OCI-LY7 (cell line): ENCODE data around the gene FBXL22.

Experiments used
- EZH2phosphoT487 ChIP-seq: fragments of 200-600 bp; sonication (generic); IDR thresholded peaks from 2 replicates; pipeline ENCODE4 v1.6.1; 2018; ENCODE audit warnings: low read depth, borderline replicate concordance, mild to moderate bottlenecking, mixed run types, antibody characterized with exemption, low read length, moderate library complexity, mixed read lengths
- TF ChIP-seq, protein P1 (sequence below): fragments of 200-600 bp; sonication (generic); conservative IDR thresholded peaks from 2 replicates; pipeline ENCODE4 v1.5.1; 2014; ENCODE audit warnings: mild to moderate bottlenecking, antibody characterized with exemption, low read length, moderate library complexity, mixed read lengths

DNA sequence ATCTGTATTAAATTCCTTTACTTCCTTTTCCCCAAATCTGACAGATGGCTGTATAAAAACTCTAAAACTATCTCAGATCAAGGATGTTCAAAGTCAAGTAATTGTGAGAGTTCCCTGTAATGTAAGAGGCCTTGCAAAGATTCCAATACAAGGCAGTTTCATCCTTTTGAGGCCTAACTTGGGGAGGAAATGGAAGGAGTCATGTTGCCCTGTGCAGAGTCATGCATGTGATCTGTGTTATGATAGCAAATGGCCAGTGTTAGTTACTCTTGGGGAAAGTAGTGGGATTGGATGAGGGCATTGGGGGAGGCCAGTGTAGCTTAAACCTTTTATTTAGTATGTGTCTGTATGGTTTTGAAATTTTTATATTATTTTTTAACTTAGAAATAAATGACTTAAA, 23.7 kb upstream of the FBXL22 start:
- TF ChIP-seq, protein P1, sequence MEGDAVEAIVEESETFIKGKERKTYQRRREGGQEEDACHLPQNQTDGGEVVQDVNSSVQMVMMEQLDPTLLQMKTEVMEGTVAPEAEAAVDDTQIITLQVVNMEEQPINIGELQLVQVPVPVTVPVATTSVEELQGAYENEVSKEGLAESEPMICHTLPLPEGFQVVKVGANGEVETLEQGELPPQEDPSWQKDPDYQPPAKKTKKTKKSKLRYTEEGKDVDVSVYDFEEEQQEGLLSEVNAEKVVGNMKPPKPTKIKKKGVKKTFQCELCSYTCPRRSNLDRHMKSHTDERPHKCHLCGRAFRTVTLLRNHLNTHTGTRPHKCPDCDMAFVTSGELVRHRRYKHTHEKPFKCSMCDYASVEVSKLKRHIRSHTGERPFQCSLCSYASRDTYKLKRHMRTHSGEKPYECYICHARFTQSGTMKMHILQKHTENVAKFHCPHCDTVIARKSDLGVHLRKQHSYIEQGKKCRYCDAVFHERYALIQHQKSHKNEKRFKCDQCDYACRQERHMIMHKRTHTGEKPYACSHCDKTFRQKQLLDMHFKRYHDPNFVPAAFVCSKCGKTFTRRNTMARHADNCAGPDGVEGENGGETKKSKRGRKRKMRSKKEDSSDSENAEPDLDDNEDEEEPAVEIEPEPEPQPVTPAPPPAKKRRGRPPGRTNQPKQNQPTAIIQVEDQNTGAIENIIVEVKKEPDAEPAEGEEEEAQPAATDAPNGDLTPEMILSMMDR: no peak
- TF ChIP-seq EZH2phosphoT487: no peak
